Uterus (tissue), 2 donors: ENCODE results near the gene VN1R4.

Experiments
- CTCF ChIP-seq, 4 experiments: fragments of 200-600 bp in 2 of 4; fragments of 450-650 bp in 2 of 4; sonication (generic) in 2 of 4; IDR thresholded peaks; one replicate each; pipeline ENCODE4 v1.5.1; 2016 to 2019; ENCODE audit warnings: antibody characterized with exemption in 4 of 4, mild to moderate bottlenecking in 2 of 4, moderate library complexity in 1 of 4
- POLR2A ChIP-seq, 2 donors: fragments of 450-650 bp; IDR thresholded peaks; one replicate each; pipeline ENCODE4 v1.6.1; 2016; ENCODE audit warnings: antibody characterized with exemption in 2 of 2, mild to moderate bottlenecking in 1 of 2, moderate library complexity in 1 of 2

GRCh38 chr19:53224606-53225005 lies 42.9 kb downstream of the VN1R4 start:
- TF ChIP-seq CTCF (IDR thresholded peaks at IDR 0.05) (no peak), POLR2A (IDR thresholded peaks at IDR 0.05) (no peak)
